Breast epithelium (tissue), 3 donors: ENCODE data around the gene ADCY1.

Source experiments
- POLR2A ChIP-seq: fragments of 450-650 bp; IDR thresholded peaks from one replicate; pipeline ENCODE4 v1.6.1; 2016; ENCODE audit warnings: antibody characterized with exemption, mild to moderate bottlenecking, moderate library complexity
- POLR2AphosphoS5 ChIP-seq, 3 donors: sonication (generic); formaldehyde crosslinking; IDR thresholded peaks; one replicate each; pipeline ENCODE4 v1.6.1; 2017; ENCODE audit warnings: antibody characterized with exemption in 3 of 3
- TF ChIP-seq, protein P1 (sequence below), 3 donors: fragments of 450-650 bp; IDR thresholded peaks; one replicate each; pipeline ENCODE4 v1.5.1; 2016 to 2017; ENCODE audit warnings: antibody characterized with exemption in 3 of 3, mild to moderate bottlenecking in 3 of 3, moderate library complexity in 3 of 3

DNA sequence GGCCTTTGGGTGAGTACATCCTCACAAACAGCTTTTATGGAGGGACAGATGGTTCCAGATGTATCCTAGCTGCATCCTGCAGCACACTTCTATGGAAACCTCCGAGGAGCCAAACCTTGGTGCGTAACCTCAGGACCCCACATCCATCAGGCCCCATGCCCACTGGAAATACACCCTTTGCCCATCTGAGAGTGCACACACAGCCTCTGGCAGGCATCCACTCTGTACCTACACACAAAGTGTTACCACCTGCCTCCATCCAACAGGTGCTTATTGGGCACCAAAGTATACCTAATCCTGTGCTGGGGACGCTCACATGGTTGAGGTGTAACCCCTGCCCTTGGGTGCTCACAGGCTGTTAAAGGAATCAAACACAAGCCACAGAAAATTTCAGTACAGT lies 117.9 kb downstream of the ADCY1 start:
- TF ChIP-seq POLR2A = no peak
- TF ChIP-seq, protein P1, sequence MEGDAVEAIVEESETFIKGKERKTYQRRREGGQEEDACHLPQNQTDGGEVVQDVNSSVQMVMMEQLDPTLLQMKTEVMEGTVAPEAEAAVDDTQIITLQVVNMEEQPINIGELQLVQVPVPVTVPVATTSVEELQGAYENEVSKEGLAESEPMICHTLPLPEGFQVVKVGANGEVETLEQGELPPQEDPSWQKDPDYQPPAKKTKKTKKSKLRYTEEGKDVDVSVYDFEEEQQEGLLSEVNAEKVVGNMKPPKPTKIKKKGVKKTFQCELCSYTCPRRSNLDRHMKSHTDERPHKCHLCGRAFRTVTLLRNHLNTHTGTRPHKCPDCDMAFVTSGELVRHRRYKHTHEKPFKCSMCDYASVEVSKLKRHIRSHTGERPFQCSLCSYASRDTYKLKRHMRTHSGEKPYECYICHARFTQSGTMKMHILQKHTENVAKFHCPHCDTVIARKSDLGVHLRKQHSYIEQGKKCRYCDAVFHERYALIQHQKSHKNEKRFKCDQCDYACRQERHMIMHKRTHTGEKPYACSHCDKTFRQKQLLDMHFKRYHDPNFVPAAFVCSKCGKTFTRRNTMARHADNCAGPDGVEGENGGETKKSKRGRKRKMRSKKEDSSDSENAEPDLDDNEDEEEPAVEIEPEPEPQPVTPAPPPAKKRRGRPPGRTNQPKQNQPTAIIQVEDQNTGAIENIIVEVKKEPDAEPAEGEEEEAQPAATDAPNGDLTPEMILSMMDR (IDR thresholded peaks at IDR 0.05) = no peak
- TF ChIP-seq POLR2AphosphoS5 (IDR thresholded peaks at IDR 0.05) = no peak
